Natural killer cell treated with Interleukin-12 subunit alpha and Interleukin-12 subunit beta and Interleukin-15 and Interleukin-18, amount 100 ng/mL, for 72 hours (primary cell): Measurements from ENCODE around the gene MLC1. TPM values are rescaled to one million over a fixed set of nuclear protein-coding genes. Genes with fewer than 3 reads are reported as not detected.
"Not testable (repeated sequence)": the region's sequence is repeated elsewhere in the genome, so short reads cannot be mapped to it uniquely, and the experiment has no call there.

Experiments used
- ATAC-seq, 2 donors: fragments of 150-1000 bp; cut with Tn5 transposase in 1 of 2; sonication (Bioruptor Pico), chemical (Tn5 transposase) in 1 of 2; 2 replicates each; pipeline ENCODE4 v1.10.0; 2021
- DNase-seq: peaks from one replicate; pipeline ENCODE4 v3.0.0; 2022; ENCODE audit warnings: low spot score
- H3K27ac Mint-ChIP-seq, 2 donors: 1 replicate in 1 of 2; 2 replicates in 1 of 2; pipeline ENCODE4 v1.8.0; 2022; ENCODE audit warnings: mixed read lengths in 2 of 2, mild to moderate bottlenecking in 1 of 2, moderate library complexity in 1 of 2
- H3K27me3 Mint-ChIP-seq, 2 donors: 1 replicate in 1 of 2; 2 replicates in 1 of 2; pipeline ENCODE4 v1.8.0; 2022; ENCODE audit warnings: mixed read lengths in 2 of 2
- H3K36me3 Mint-ChIP-seq: one replicate; pipeline ENCODE4 v1.8.0; 2022; ENCODE audit warnings: mixed read lengths
- H3K4me1 Mint-ChIP-seq, 2 donors: 1 replicate in 1 of 2; 2 replicates in 1 of 2; pipeline ENCODE4 v1.8.0; 2022; ENCODE audit warnings: low read depth in 2 of 2, mixed read lengths in 2 of 2, mild to moderate bottlenecking in 1 of 2
- H3K4me3 Mint-ChIP-seq: one replicate; pipeline ENCODE4 v1.8.0; 2022; ENCODE audit warnings: mixed read lengths
- H3K9me3 Mint-ChIP-seq: 2 replicates; pipeline ENCODE4 v1.8.0; 2022; ENCODE audit warnings: mixed read lengths
- total RNA-seq, 2 donors: library from RNA; stranded (reverse); gene quantifications; one replicate each; pipeline ENCODE4 v1.2.3, GENCODE V29; 2022

Gene MLC1
- total RNA-seq, 2 donors from 2014 or later, result 4.5 to 14.8 TPM

DNA sequence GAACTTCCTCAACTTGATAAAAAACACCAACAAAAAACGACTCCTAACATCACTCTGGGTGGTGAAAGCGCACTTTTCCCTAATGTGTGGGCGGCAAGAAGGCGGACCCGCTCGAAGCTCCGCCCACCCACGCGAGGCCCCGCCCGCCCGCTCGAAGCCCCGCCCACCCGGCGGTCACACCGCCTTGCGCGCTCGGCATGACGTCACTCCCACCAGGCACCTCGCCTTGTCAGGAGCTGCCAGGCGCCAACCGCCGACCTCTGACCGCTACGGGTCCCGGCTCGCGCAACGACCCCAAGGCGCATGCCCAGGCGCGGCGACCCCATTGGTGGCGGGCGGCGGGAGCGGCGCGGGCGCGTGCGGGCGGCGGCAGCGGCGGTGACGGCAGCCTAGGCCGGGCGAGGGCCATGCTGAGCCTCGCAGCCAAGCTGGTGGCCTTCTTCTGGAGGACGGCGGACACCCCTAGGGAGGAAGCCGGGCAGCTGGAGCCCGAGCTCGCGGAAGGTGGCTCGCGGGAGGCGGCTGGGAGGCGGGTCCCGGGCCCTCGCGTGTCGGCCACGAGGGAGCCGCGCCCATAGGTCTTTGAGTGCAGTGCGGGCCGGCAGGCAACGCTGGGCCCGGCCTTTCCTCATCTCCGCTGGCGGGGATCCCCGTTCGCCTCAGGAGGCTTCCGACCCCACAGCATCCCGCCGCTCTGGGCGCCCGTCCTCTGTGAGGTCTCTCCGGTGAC is 4.6 kb upstream of the MLC1 start, which contains the start of gene MOV10L1:
MOV10L1 (plus strand) TSS at position 325 of the 730 bp plus-strand sequence; CDS start at position 408, 83 bp downstream.
- Mint-ChIP-seq H3K9me3 (peaks cover 8% of the 10 kb centered on the region), H3K36me3 (peaks cover 7% of the 10 kb centered on the region), H3K27me3 (no peaks in the 10 kb centered on the region), H3K4me3 (peak within 1 kb of the TSS; percentile 13), H3K4me1 (peaks cover 0 to 28% of the 10 kb centered on the region in 2 donors), H3K27ac (no peak within 1 kb of the TSS)
- peak in 1 of 2 donors; percentile 57 for ATAC-seq
- DNase-seq, result peak; percentile 78

DNA sequence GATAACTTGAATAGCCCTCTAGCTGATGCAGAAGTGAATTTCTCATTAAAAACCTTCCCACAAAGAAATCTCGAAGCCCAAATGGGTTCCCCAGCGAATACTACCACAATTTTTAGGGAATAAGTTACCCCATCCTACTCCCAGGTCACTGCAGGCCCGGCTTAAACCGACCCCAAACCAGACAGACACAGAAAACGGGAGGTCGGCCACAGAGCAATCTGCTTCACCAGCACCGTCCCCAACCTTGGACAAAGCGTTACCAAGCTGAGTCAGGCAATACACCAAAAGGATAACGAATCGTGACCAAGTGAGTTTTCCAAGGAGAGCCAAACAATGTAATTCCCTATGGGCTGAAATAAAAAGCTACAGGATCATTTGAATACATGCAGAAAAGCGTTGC is 4.0 kb upstream of the MLC1 start:
- no peaks in the 10 kb centered on the region for H3K27me3 Mint-ChIP-seq
- peaks cover 7% of the 10 kb centered on the region for H3K36me3 Mint-ChIP-seq
- no peak overlapping the region for H3K27ac Mint-ChIP-seq
- H3K4me3 Mint-ChIP-seq, result no peak overlapping the region
- DNase-seq (no peak), ATAC-seq (no peak)
- H3K4me1 Mint-ChIP-seq, result peaks cover 0 to 28% of the 10 kb centered on the region in 2 donors
- peaks cover 8% of the 10 kb centered on the region for H3K9me3 Mint-ChIP-seq

DNA sequence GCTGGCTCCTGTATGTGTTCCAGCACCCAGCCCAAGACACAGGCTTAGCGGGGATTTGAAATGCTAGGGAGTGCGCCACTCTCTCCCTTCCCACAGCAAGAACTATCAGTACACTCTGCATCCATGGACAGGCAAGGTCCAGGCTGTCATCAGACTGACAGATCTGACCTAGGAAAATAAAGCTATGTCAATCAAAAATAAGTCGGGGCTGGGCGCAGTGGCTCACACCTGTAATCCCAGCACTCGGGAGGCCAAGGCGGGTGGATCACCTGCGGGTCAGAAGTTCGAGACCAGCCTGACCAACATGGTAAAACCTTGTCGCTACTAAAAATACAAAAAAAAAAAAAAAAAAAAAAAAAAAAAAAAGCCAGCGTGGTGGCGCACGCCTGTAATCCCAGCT is 2.9 kb upstream of the MLC1 start:
- no peaks in the 10 kb centered on the region for H3K27me3 Mint-ChIP-seq
- no peak for ATAC-seq
- no peak for DNase-seq
- H3K4me3 Mint-ChIP-seq, result no peak overlapping the region
- peaks cover 8% of the 10 kb centered on the region for H3K9me3 Mint-ChIP-seq
- H3K27ac Mint-ChIP-seq, result no peak overlapping the region
- peaks cover 0 to 33% of the 10 kb centered on the region in 2 donors for H3K4me1 Mint-ChIP-seq
- H3K36me3 Mint-ChIP-seq, result peaks cover 7% of the 10 kb centered on the region

DNA sequence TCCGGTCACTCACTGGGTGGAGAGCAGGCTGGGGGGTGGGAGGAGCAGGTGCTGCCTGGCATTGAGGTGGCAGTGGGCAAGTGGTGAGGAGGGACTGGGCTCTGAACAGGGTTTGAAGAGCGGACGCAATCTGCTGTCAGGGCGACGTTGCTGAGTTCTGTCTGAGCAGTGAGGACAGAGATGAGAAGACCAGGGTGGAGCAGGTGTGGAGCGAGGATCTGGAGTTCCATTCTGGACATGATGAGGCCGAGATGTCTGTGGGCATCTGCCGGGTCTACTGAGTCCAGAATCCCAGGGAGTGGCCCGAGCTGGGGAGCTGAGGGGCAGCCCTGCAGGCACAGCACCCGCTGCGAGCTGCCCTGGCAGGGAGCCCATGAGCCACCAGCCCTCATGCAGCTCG is 2.4 kb upstream of the MLC1 start:
- H3K27me3 Mint-ChIP-seq, result no peaks in the 10 kb centered on the region
- H3K9me3 Mint-ChIP-seq, result peaks cover 8% of the 10 kb centered on the region
- no peak overlapping the region for H3K27ac Mint-ChIP-seq
- H3K4me1 Mint-ChIP-seq, result peaks cover 0 to 37% of the 10 kb centered on the region in 2 donors
- DNase-seq (no peak), ATAC-seq (no peak)
- peaks cover 7% of the 10 kb centered on the region for H3K36me3 Mint-ChIP-seq
- no peak overlapping the region for H3K4me3 Mint-ChIP-seq

DNA sequence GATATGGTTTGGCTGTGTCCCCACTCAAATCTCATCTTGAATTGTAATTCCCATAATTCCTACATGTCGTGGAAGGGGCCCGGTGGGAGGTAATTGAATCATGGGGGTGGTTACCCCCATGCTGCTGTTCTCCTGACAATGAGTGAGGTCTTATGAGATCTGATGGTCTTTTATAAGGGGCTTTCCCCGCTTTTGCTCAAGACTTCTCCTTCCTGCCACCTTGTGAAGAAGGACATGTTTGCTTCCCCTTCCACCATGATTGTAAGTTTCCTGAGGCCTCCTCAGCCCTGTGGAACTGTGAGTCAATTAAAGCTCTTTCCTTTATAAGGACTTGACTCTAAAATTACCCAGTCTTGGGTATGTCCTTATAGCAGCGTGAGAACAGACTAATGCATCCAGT is 1.7 kb upstream of the MLC1 start:
- ATAC-seq, H3K9me3 Mint-ChIP-seq, H3K27ac Mint-ChIP-seq, H3K27me3 Mint-ChIP-seq, DNase-seq, H3K4me3 Mint-ChIP-seq, H3K36me3 Mint-ChIP-seq: not testable (repeated sequence)
- H3K4me1 Mint-ChIP-seq, result peaks cover 0 to 37% of the 10 kb centered on the region in 2 donors

DNA sequence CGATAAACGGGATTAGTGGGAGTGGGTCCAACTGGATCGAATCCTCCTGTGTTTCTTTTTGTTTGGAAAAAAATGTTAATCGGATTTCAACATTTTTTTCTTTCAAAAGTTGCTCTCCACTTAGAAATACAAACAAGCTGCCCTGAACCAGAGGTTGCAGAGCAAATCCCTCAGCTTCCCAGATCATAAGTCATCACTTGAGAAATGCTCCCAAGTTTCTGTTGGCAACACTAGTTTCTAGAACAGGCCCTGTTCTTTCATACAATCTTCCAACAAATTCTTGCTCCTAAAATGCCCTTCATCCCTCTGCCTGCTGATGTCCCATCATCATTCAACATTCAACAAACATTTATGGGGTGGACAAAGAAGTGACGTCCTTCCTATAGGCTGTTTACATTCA is 1.3 kb upstream of the MLC1 start:
- DNase-seq (no peak), ATAC-seq (no peak)
- H3K4me3 Mint-ChIP-seq, result no peak overlapping the region
- no peaks in the 10 kb centered on the region for H3K27me3 Mint-ChIP-seq
- H3K4me1 Mint-ChIP-seq, result peaks cover 0 to 37% of the 10 kb centered on the region in 2 donors
- H3K9me3 Mint-ChIP-seq, result peaks cover 8% of the 10 kb centered on the region
- H3K36me3 Mint-ChIP-seq, result peaks cover 7% of the 10 kb centered on the region
- H3K27ac Mint-ChIP-seq, result no peak overlapping the region

DNA sequence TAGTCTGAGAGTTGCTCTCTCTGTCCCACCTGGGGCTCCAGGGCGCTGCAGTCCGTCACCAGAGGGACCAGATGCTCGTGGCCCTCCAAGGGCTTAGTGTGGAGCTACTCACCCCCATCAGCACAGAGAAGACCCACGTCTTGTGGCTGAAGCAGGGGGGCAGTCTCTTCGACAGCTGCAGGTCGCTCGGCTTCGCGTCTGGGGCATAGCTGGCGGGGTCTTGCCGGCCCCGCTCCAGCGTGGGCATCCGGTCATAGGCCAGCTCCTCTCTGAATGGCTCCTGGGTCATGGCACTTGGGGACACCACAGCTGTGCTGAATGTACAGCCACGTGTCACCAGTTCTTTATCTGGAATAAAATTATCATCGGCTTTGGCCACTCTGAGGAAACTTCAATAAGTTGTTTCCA is 608 bp downstream of the MLC1 start:
- peaks cover 0 to 39% of the 10 kb centered on the region in 2 donors for H3K4me1 Mint-ChIP-seq
- H3K4me3 Mint-ChIP-seq, result no peak overlapping the region
- peaks cover 7% of the 10 kb centered on the region for H3K36me3 Mint-ChIP-seq
- peak; percentile 61 for DNase-seq
- peak; percentile 51 to 58 for ATAC-seq
- H3K27me3 Mint-ChIP-seq, result no peaks in the 10 kb centered on the region
- H3K9me3 Mint-ChIP-seq, result peaks cover 8% of the 10 kb centered on the region
- H3K27ac Mint-ChIP-seq, result no peak overlapping the region

DNA sequence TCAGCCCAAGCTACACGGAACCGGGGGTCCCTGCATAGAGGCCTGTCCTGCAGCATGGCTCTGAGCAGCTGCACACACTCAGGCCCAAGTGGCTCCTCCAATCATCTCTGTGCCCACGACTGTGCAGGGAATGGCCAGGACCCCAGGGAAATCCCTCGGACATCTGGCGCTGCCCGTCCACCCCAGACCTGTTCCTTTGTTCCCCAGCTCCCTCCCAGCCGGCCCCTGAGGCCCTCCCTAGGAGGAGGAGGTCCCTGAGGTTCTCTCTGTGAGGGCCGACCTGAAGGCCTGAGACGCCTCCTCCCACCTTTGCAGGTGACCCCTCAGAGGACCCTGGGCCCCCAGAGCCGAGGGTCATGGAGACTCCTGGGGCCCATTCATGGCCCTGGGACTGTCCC is 1.1 kb downstream of the MLC1 start:
- H3K9me3 Mint-ChIP-seq, result peaks cover 8% of the 10 kb centered on the region
- ATAC-seq (no peak), DNase-seq (peak; percentile 40)
- H3K27ac Mint-ChIP-seq, result no peak overlapping the region
- peaks cover 0 to 34% of the 10 kb centered on the region in 2 donors for H3K4me1 Mint-ChIP-seq
- peak overlapping the region; percentile 10 for H3K4me3 Mint-ChIP-seq
- H3K36me3 Mint-ChIP-seq, result peaks cover 7% of the 10 kb centered on the region
- no peaks in the 10 kb centered on the region for H3K27me3 Mint-ChIP-seq

DNA sequence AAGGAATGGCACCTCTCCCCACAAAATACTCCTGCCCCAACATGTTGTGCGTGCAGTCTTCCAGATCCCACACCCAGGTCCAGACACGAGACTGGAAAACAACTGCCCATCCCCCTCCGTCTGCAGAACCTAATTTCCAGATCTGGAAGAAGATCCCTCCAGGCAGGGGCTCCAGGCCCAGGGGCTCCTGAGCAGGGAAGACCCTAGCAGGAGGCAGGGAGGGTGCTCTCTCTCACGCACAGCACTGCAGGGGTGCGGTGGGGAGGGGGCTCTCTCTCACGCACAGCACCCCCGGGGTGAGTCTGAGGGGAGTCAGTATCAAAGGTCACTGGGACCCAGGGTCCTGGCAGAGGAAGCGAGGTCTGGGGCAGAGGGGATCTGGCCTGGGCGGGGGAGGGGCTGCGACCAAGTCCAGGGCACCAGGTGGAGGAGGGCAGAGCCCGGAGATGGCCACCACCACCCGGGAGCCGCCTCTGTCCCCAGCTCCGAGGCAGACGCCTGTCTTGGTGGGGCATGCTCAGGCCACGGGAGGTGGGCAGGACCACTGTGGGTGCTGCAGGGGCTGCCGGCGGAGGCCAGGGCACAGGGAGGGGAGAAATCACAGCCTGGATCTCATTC is 1.7 kb downstream of the MLC1 start:
- DNase-seq (peak; percentile 53), ATAC-seq (no peak)
- Mint-ChIP-seq H3K27ac (peak overlapping the region in 1 of 2 donors; percentile 73), H3K4me1 (peaks cover 0 to 34% of the 10 kb centered on the region in 2 donors), H3K9me3 (peaks cover 8% of the 10 kb centered on the region), H3K27me3 (no peaks in the 10 kb centered on the region), H3K36me3 (peaks cover 7% of the 10 kb centered on the region), H3K4me3 (peak overlapping the region; percentile 3)

DNA sequence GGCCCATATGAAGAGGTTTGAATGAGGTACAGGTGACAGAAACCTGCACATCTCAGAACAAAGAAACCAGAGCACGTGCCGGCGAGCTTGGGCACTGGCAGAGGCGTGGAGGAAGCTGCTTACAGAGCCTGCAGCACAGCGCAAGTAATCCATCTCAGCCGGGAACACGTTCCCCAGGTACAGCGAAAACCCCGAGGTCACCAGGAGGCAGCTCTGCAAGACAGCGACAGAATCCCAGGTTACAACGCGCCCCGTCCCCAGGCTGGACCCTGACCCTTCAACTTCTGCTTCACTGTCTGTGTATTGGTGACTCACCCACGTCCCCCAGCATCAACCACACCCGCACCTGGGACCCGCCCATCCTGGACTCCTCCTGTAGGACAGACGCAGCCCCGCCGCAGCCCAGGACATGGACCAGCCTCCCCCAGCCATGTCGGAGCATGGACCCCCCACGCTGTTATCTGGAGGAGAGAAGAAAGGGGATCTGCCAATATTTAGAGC is 2.2 kb downstream of the MLC1 start:
- ATAC-seq, result no peak
- H3K4me3 Mint-ChIP-seq, result peak overlapping the region; percentile 3
- peak overlapping the region in 1 of 2 donors; percentile 73 for H3K27ac Mint-ChIP-seq
- DNase-seq, result peak; percentile 53
- H3K36me3 Mint-ChIP-seq, result peaks cover 7% of the 10 kb centered on the region
- H3K27me3 Mint-ChIP-seq, result no peaks in the 10 kb centered on the region
- peaks cover 8% of the 10 kb centered on the region for H3K9me3 Mint-ChIP-seq
- peaks cover 0 to 34% of the 10 kb centered on the region in 2 donors for H3K4me1 Mint-ChIP-seq

DNA sequence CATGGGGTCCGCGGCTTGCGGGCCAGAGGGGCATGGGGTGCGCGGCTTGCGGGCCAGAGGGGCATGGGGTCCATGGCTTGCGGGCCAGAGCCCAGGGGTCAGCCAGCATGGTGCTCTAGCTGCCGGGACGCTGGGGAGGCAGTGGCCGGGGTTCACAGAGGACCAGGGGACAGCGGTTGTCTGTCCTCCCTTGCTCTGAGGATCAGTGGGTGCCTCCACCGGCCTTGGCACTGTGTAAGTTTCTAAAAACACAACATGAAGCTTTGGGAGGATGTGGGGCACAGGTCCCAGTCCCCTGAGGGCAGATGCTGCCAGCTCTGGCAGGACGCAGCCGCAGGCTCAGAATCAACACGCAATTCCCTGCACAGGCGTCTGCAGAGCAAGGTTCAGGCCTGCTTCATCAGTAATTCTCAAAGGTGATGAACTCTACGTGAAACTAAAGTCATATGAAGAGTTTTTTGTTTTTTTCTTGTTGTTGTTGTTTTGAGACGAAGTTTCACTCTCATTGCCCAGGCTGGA is 3.0 kb downstream of the MLC1 start:
- peak overlapping the region in 1 of 2 donors; percentile 73 for H3K27ac Mint-ChIP-seq
- peaks cover 5% of the 10 kb centered on the region for H3K36me3 Mint-ChIP-seq
- H3K9me3 Mint-ChIP-seq, result peaks cover 7% of the 10 kb centered on the region
- H3K4me3 Mint-ChIP-seq, result no peak overlapping the region
- DNase-seq (peak; percentile 55), ATAC-seq (no peak)
- no peaks in the 10 kb centered on the region for H3K27me3 Mint-ChIP-seq
- peaks cover 0 to 31% of the 10 kb centered on the region in 2 donors for H3K4me1 Mint-ChIP-seq

DNA sequence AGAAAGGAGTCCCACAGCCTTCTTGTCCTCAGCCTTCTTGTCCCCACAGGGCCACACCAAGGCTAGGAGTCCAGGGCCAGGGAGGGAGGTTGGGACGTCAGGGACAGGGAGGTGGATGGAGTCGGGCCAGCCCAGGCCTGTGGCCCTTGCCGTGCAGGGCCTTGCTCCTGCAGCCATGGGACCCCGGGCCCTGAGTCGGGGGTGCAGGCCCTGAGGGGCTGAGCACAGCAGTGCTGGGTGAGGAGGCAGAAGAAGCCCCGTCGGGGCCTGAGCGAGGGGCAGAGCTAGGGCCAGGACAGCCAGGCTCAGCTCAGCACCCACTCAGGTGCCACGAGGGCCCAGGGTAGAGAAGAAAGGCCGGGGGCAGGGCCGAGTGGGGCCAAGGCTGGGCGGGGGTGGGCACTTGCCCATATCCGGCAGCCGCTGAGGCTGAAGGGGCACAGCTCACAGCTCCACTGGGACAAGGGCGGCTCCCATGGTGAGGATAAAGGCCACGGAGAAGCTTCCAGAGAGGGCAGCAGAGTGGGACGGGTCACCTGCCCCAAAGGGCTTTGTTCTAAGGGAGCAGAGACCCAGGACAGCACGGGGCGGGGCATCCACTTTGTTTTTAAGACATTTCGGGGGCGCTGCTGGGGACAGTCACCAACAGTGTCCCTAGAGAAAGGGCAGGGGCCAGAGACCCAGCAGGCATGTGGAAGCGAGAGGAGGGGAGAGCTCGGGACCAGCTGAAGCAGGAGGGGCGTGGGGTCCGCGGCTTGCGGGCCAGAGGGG is 3.6 kb downstream of the MLC1 start:
- peaks cover 0 to 24% of the 10 kb centered on the region in 2 donors for H3K4me1 Mint-ChIP-seq

DNA sequence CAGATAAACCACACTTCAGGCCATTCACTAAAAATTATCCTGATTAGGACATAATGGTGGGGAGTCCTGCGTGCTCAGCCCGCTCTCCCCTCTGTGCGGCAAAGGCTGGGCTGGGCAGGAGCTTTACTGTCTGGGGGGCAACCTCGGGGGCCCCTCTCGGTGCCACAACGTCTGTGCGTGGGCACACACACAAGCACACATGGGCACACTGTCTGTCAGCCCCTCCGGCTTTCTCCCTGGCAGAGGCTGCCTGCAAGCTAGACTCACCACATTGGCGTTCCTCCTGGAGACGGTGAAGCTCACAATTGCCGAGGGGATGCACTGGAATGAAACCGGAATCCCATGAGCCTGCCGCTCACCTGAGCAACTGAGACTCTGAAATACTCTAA is 5.2 kb downstream of the MLC1 start:
- Mint-ChIP-seq H3K27me3 (no peaks in the 10 kb centered on the region), H3K4me3 (no peak overlapping the region), H3K36me3 (no peaks in the 10 kb centered on the region)

More for the DNA sequence above, 3.6 kb downstream of the MLC1 start:
- H3K27me3 Mint-ChIP-seq, result no peaks in the 10 kb centered on the region
- ATAC-seq (no peak), DNase-seq (peak; percentile 47)
- H3K9me3 Mint-ChIP-seq, result peaks cover 1% of the 10 kb centered on the region
- no peak overlapping the region for H3K4me3 Mint-ChIP-seq
- peak overlapping the region in 1 of 2 donors; percentile 76 for H3K27ac Mint-ChIP-seq
- H3K36me3 Mint-ChIP-seq, result no peaks in the 10 kb centered on the region

More for the DNA sequence above, 5.2 kb downstream of the MLC1 start:
- no peak overlapping the region for H3K27ac Mint-ChIP-seq
- H3K4me1 Mint-ChIP-seq, result peaks cover 0 to 16% of the 10 kb centered on the region in 2 donors
- no peaks in the 10 kb centered on the region for H3K9me3 Mint-ChIP-seq
- no peak for ATAC-seq
- no peak for DNase-seq
